Ecto neural progenitor cell (in vitro differentiated cells): Measurements from ENCODE around the gene MYL12B.
A peak's percentile ranks its signal among the peaks of the same experiment; 100 is the strongest.
"Not testable (repeated sequence)": the region's sequence is repeated elsewhere in the genome, so short reads cannot be mapped to it uniquely, and the experiment has no call there.

Source experiments
- DNase-seq: peaks from one replicate; pipeline ENCODE4 v3.0.0-alpha.2; 2018; ENCODE audit warnings: low spot score

The MYL12B gene

GRCh38 chr18:3297025-3297984 lies 35.4 kb downstream of the MYL12B start:
- peak; percentile 90 for DNase-seq

- DNase-seq = no peak
These were observed 42.9 kb downstream of the MYL12B start for GRCh38 chr18:3304832-3305231.

- no peak for DNase-seq
These were observed 43.4 kb downstream of the MYL12B start for GRCh38 chr18:3305354-3305762.

GRCh38 chr18:3305933-3306332 lies 44.0 kb downstream of the MYL12B start:
- no peak for DNase-seq

- DNase-seq = no peak
These were observed 44.5 kb downstream of the MYL12B start for GRCh38 chr18:3306391-3306790.

- DNase-seq = no peak
These were observed 51.8 kb downstream of the MYL12B start for GRCh38 chr18:3313685-3314084.

- DNase-seq = not testable (repeated sequence)
These were observed 53.4 kb downstream of the MYL12B start for GRCh38 chr18:3315344-3315743.

- no peak for DNase-seq
These were observed 57.5 kb downstream of the MYL12B start for GRCh38 chr18:3319399-3319798.

- DNase-seq = no peak
These were observed 58.0 kb downstream of the MYL12B start for GRCh38 chr18:3319894-3320454.

- DNase-seq = no peak
These were observed 59.3 kb downstream of the MYL12B start for GRCh38 chr18:3321133-3321812.

GRCh38 chr18:3323900-3324299 lies 62.0 kb downstream of the MYL12B start:
- DNase-seq = no peak
